ENCODE results near the gene ID3. TPM values are rescaled to one million over a fixed set of nuclear protein-coding genes. Genes with fewer than 3 reads are reported as not detected.

ID3 gene
- total RNA-seq, 1 experiment from 2014 or later, result 39.6 TPM

DNA sequence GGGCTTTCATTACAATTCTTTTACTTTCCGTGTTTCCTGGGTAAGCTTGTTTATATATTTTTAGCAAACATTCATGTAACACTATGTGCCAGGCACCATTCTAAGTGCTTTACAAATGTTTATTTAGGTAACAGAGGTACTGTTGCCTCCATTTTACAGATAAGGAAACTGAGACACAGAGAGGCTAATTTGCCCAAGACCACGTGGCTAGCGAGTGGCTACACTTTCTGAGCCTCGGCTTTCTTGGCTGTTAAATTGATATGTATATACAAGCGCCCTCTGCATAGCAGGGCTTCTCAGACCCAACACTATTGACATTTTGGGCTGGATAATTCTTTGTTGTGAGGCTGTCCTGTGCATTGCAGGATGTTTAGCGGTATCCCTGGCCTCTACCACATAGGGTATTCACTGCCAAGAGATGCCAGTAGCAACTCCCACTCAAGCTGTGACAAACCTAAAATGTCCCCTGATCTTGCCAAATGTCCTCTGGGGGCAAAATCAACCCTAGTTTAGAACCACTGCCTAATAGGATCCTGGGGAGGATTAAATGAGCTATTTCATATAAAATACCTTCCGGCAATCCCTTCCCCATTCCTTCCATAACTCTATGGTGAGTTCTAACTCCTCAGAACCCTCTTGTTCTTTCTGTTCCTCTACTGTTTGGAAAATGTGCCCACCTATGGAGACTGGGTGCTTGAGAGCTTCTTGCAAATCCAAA lies 17.2 kb upstream of the ID3 start:
- Histone ChIP-seq H3K4me1 (ENCODE audit: control insufficient read depth, insufficient read depth, low read length) (peaks cover 17% of the 10 kb centered on the region), H3K36me3 (ENCODE audit: control insufficient read depth, insufficient read depth, low read length) (no peaks in the 10 kb centered on the region), H3K27ac (ENCODE audit: low read length) (no peak overlapping the region), H3K9me3 (ENCODE audit: control insufficient read depth, insufficient read depth, low read depth, low read length) (no peaks in the 10 kb centered on the region), H3K4me3 (ENCODE audit: low read depth in 2 of 2, low read length in 2 of 2) (no peak overlapping the region), H3K27me3 (ENCODE audit: control insufficient read depth, insufficient read depth, low read length) (no peaks in the 10 kb centered on the region)
- CTCF ChIA-PET, result no interaction called here
- ATAC-seq (peak; percentile 28; the same call in 1 of the 2 replicates), DNase-seq (ENCODE audit: low read depth, low spot score) (no peak)
- no TSS peak for BruUV-seq (replicated peaks)
- intact Hi-C loops (cut with micrococcal nuclease; ENCODE audit: unreplicated experiment) (no loop called here), in situ Hi-C loops (cut with HindIII; ENCODE audit: low pct_unique_long_range_greater_than_20kb, low sequenced_read_pairs) (no loop called here)
- TF ChIP-seq SIN3A (IDR thresholded peaks at IDR 0.05; ENCODE audit: borderline replicate concordance, insufficient read depth, low read depth, low read length) (no peak), TCF7L2 (IDR thresholded peaks at IDR 0.05; ENCODE audit: low read depth, low read length) (no peak), POLR2AphosphoS5 (IDR thresholded peaks at IDR 0.05; ENCODE audit: low read depth, low read length) (no peak)
- TF ChIP-seq, protein P1, sequence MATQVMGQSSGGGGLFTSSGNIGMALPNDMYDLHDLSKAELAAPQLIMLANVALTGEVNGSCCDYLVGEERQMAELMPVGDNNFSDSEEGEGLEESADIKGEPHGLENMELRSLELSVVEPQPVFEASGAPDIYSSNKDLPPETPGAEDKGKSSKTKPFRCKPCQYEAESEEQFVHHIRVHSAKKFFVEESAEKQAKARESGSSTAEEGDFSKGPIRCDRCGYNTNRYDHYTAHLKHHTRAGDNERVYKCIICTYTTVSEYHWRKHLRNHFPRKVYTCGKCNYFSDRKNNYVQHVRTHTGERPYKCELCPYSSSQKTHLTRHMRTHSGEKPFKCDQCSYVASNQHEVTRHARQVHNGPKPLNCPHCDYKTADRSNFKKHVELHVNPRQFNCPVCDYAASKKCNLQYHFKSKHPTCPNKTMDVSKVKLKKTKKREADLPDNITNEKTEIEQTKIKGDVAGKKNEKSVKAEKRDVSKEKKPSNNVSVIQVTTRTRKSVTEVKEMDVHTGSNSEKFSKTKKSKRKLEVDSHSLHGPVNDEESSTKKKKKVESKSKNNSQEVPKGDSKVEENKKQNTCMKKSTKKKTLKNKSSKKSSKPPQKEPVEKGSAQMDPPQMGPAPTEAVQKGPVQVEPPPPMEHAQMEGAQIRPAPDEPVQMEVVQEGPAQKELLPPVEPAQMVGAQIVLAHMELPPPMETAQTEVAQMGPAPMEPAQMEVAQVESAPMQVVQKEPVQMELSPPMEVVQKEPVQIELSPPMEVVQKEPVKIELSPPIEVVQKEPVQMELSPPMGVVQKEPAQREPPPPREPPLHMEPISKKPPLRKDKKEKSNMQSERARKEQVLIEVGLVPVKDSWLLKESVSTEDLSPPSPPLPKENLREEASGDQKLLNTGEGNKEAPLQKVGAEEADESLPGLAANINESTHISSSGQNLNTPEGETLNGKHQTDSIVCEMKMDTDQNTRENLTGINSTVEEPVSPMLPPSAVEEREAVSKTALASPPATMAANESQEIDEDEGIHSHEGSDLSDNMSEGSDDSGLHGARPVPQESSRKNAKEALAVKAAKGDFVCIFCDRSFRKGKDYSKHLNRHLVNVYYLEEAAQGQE (IDR thresholded peaks at IDR 0.05; ENCODE audit: insufficient read depth in 1 of 2, low read depth in 2 of 2, low read length in 1 of 2), result no peak
- TF ChIP-seq, protein P2, sequence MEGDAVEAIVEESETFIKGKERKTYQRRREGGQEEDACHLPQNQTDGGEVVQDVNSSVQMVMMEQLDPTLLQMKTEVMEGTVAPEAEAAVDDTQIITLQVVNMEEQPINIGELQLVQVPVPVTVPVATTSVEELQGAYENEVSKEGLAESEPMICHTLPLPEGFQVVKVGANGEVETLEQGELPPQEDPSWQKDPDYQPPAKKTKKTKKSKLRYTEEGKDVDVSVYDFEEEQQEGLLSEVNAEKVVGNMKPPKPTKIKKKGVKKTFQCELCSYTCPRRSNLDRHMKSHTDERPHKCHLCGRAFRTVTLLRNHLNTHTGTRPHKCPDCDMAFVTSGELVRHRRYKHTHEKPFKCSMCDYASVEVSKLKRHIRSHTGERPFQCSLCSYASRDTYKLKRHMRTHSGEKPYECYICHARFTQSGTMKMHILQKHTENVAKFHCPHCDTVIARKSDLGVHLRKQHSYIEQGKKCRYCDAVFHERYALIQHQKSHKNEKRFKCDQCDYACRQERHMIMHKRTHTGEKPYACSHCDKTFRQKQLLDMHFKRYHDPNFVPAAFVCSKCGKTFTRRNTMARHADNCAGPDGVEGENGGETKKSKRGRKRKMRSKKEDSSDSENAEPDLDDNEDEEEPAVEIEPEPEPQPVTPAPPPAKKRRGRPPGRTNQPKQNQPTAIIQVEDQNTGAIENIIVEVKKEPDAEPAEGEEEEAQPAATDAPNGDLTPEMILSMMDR (IDR thresholded peaks at IDR 0.05), result no peak
- POLR2A ChIA-PET, result interaction anchor here (1.6 kb wide), 1 partner anchor 30 kb away, joined by 3 read pairs; no protein-coding TSS in a partner anchor

DNA sequence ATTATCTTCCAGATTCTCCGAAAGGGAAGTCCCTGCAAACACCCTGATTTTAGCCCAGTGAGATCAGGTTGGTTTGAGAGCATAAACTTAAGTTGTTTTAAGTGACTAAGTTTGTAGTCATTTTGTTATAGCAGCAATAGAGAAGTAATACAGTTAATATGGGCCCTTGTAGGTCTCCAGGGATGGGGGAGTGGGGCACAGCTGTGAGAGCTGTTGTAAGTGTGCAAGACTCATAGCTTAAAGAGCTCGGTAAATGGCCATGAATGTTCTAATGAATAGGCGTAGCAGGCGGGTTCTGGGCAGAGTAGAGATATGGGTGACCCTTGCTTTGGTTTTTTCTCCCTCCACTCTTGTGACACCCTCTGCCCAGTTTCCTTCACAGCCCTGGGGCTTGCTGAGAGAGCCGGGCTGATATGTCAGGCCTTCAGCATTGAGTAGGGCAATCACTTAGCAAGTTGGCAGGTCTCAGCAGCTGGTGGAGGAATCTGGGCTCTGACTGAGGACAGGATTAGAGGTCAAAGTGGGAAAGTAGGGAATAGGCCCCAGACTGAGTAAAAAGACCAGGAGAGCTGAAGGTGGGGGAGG lies 16.0 kb upstream of the ID3 start:
- CTCF ChIA-PET, result no interaction called here

More for the DNA sequence above, 16.0 kb upstream of the ID3 start:
- ATAC-seq, result no peak
- Histone ChIP-seq H3K27ac (ENCODE audit: low read length) (no peak overlapping the region), H3K36me3 (ENCODE audit: control insufficient read depth, insufficient read depth, low read length) (no peaks in the 10 kb centered on the region), H3K4me1 (ENCODE audit: control insufficient read depth, insufficient read depth, low read length) (peaks cover 17% of the 10 kb centered on the region), H3K9me3 (ENCODE audit: control insufficient read depth, insufficient read depth, low read depth, low read length) (no peaks in the 10 kb centered on the region), H3K4me3 (ENCODE audit: low read depth in 2 of 2, low read length in 2 of 2) (no peak overlapping the region), H3K27me3 (ENCODE audit: control insufficient read depth, insufficient read depth, low read length) (no peaks in the 10 kb centered on the region)
- in situ Hi-C loops (cut with HindIII; ENCODE audit: low pct_unique_long_range_greater_than_20kb, low sequenced_read_pairs), result no loop called here
- intact Hi-C loops (cut with micrococcal nuclease; ENCODE audit: unreplicated experiment), result no loop called here
- TF ChIP-seq, protein P2 (IDR thresholded peaks at IDR 0.05), result no peak
- TF ChIP-seq POLR2AphosphoS5 (IDR thresholded peaks at IDR 0.05; ENCODE audit: low read depth, low read length) (no peak), TCF7L2 (IDR thresholded peaks at IDR 0.05; ENCODE audit: low read depth, low read length) (no peak), SIN3A (IDR thresholded peaks at IDR 0.05; ENCODE audit: borderline replicate concordance, insufficient read depth, low read depth, low read length) (no peak)
- TF ChIP-seq, protein P1 (IDR thresholded peaks at IDR 0.05; ENCODE audit: insufficient read depth in 1 of 2, low read depth in 2 of 2, low read length in 1 of 2), result no peak
- no TSS peak for BruUV-seq (replicated peaks)
- no peak for DNase-seq (ENCODE audit: low read depth, low spot score)
- POLR2A ChIA-PET, result no interaction called here

Measured in Panc1 (cell line).